WERI-Rb-1 (cell line): ENCODE measurements around the gene SRCIN1.

Experiments
- DNase-seq: peaks from one replicate; pipeline ENCODE4 v3.0.0-alpha.2; 2020
- H3K27ac ChIP-seq: fragments of 250-450 bp; sonication (Bioruptor Pico); 2 replicates; pipeline ENCODE4 v1.5.1; 2020; ENCODE audit warnings: mild to moderate bottlenecking, moderate library complexity
- H3K27me3 ChIP-seq: fragments of 250-450 bp; sonication (Bioruptor Pico); 2 replicates; pipeline ENCODE4 v1.5.1; 2021; ENCODE audit warnings: mild to moderate bottlenecking, low read depth, moderate library complexity; ENCODE audit not compliant: insufficient read depth, severe bottlenecking
- H3K36me3 ChIP-seq: fragments of 250-450 bp; sonication (Bioruptor Pico); 2 replicates; pipeline ENCODE4 v1.5.1; 2020; ENCODE audit warnings: mild to moderate bottlenecking, moderate library complexity
- H3K4me3 ChIP-seq: 2 replicates; pipeline ENCODE4 v1.5.1; 2011; ENCODE audit warnings: low read depth, mild to moderate bottlenecking, control low read depth, low read length
- H3K9me3 ChIP-seq: fragments of 250-450 bp; sonication (Bioruptor Pico); 2 replicates; pipeline ENCODE4 v1.5.1; 2021; ENCODE audit warnings: mild to moderate bottlenecking, moderate library complexity; ENCODE audit not compliant: severe bottlenecking
- TF ChIP-seq, protein P1 (sequence below): IDR thresholded peaks from 2 replicates; pipeline ENCODE4 v1.5.1; 2011; ENCODE audit warnings: low read depth, mild to moderate bottlenecking, control low read depth, inconsistent platforms, low read length

The SRCIN1 gene

DNA sequence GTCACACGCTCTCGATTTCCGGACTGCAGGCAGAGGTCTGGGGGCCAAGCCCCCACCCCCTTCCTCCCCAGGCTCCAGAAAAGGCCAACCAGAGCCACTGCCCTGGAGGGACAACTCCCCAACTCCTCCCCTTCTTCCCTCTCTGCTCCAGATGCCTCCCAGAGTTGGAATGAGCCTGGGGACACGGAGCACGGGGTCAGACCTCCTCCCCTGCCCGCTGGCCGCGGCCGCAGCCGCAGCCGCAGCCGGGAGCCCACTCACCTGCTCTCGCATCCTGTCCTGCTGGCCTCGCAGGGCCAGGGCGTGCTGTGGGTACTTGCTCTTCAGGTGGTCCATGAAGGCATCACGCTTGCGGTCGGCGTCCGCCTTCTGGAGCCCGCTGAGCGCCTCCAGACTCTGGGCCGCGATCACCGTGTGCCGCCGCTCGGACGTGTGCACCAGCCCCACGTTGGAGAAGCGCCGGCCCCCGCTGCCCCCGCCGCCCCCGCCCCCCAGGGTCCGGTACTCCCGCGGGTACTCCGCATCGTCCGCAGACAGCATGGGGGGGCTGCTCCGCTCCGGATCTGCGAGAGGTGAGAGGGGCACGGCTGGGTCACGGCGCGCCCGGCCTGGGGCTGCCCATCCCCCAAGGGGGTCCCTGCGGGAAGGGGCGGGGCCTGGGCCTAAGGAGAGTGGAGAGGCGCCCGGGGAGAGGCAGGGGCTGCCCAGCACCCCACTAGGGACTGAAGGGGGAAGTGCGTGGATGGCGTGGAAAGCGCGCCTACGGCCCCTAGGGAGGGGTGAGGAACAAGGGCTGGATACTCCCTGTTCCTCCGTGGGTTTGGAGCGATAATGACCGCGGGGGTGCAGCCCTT lies 27.3 kb downstream of the SRCIN1 start:
- Histone ChIP-seq H3K27me3 (no peaks in the 10 kb centered on the region), H3K36me3 (no peaks in the 10 kb centered on the region), H3K4me3 (no peak overlapping the region), H3K27ac (no peak overlapping the region), H3K9me3 (no peaks in the 10 kb centered on the region)
- DNase-seq: no peak
- TF ChIP-seq, protein P1, sequence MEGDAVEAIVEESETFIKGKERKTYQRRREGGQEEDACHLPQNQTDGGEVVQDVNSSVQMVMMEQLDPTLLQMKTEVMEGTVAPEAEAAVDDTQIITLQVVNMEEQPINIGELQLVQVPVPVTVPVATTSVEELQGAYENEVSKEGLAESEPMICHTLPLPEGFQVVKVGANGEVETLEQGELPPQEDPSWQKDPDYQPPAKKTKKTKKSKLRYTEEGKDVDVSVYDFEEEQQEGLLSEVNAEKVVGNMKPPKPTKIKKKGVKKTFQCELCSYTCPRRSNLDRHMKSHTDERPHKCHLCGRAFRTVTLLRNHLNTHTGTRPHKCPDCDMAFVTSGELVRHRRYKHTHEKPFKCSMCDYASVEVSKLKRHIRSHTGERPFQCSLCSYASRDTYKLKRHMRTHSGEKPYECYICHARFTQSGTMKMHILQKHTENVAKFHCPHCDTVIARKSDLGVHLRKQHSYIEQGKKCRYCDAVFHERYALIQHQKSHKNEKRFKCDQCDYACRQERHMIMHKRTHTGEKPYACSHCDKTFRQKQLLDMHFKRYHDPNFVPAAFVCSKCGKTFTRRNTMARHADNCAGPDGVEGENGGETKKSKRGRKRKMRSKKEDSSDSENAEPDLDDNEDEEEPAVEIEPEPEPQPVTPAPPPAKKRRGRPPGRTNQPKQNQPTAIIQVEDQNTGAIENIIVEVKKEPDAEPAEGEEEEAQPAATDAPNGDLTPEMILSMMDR: no peak

- TF ChIP-seq, protein P1: no peak
- DNase-seq: no peak
- Histone ChIP-seq H3K9me3 (no peaks in the 10 kb centered on the region), H3K36me3 (no peaks in the 10 kb centered on the region), H3K27me3 (no peaks in the 10 kb centered on the region), H3K4me3 (no peak overlapping the region), H3K27ac (no peak overlapping the region)
Observed at GRCh38 chr17:38577645-38578173, 28.0 kb downstream of the SRCIN1 start.

DNA sequence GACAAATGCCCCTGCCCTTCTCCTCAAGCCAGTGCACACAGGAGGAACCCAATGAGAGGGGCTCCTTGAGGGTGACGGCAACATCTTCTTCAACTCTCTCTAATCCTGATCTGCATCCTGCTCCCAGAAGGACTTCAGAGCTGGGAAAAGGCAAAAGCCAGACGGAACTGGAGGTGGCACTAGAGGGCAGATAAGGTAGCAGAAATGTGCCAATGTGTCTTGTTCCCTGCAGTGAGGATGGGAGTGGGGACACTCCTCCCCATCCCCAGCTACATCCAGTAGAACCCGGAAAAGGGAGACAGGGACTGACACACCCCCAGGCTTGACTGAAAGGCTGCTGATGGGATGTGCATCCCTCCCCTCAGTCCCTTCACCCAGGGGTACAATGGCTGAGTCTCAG lies 28.5 kb downstream of the SRCIN1 start:
- DNase-seq: no peak
- Histone ChIP-seq H3K9me3 (no peaks in the 10 kb centered on the region), H3K27me3 (no peaks in the 10 kb centered on the region), H3K36me3 (no peaks in the 10 kb centered on the region), H3K4me3 (no peak overlapping the region), H3K27ac (no peak overlapping the region)
- TF ChIP-seq, protein P1: no peak

- no peak overlapping the region for H3K4me3 ChIP-seq
- TF ChIP-seq, protein P1: no peak
- no peak for DNase-seq
- H3K27me3 ChIP-seq: no peaks in the 10 kb centered on the region
- no peaks in the 10 kb centered on the region for H3K36me3 ChIP-seq
- no peak overlapping the region for H3K27ac ChIP-seq
- no peaks in the 10 kb centered on the region for H3K9me3 ChIP-seq
Observed at GRCh38 chr17:38575781-38576180, 30.0 kb downstream of the SRCIN1 start.

GRCh38 chr17:38574712-38575111 lies 31.0 kb downstream of the SRCIN1 start:
- no peak overlapping the region for H3K27ac ChIP-seq
- no peak overlapping the region for H3K4me3 ChIP-seq
- TF ChIP-seq, protein P1: no peak
- H3K27me3 ChIP-seq: no peaks in the 10 kb centered on the region
- no peaks in the 10 kb centered on the region for H3K9me3 ChIP-seq
- no peak for DNase-seq
- H3K36me3 ChIP-seq: no peaks in the 10 kb centered on the region
